HepG2 (cell line): Measurements from ENCODE around the gene HDLBP. TPM values are rescaled to one million over a fixed set of nuclear protein-coding genes. Genes with fewer than 3 reads are reported as not detected.

Source experiments
- ASH2L ChIP-seq: fragments of 300-600, 200-600 bp; sonication (generic); IDR thresholded peaks from 2 replicates; pipeline ENCODE4 v1.7.0; 2017; ENCODE audit warnings: low read depth, mild to moderate bottlenecking, moderate library complexity, mixed read lengths, low read length; ENCODE audit not compliant: insufficient read length
- ATAD3A ChIP-seq: sonication (generic); formaldehyde crosslinking; IDR thresholded peaks from 2 replicates; pipeline ENCODE4 v1.4.0; 2020; ENCODE audit warnings: missing genetic modification reagents
- BCL3 ChIP-seq: sonication (generic); formaldehyde crosslinking; IDR thresholded peaks from 2 replicates; pipeline ENCODE4 v1.5.1; 2020; ENCODE audit warnings: mild to moderate bottlenecking, missing genetic modification reagents, moderate library complexity
- BHLHE40 ChIP-seq: IDR thresholded peaks from 2 replicates; pipeline ENCODE4 v1.6.1; 2011; ENCODE audit warnings: low read length, improper control_type of control experiment
- CBX2 ChIP-seq, 2 experiments: fragments of 200-600 bp in 1 of 2; sonication (generic); formaldehyde crosslinking in 1 of 2; IDR thresholded peaks; 2 replicates each; pipeline versions ENCODE4 v1.7.0 to v1.8.1; 2018 to 2022; ENCODE audit warnings: low read depth in 2 of 2, low read length in 1 of 2, mild to moderate bottlenecking in 1 of 2, missing genetic modification reagents in 1 of 2
- CCAR2 ChIP-seq: fragments of 200-400 bp; formaldehyde crosslinking; optimal IDR thresholded peaks from 2 replicates; pipeline ENCODE3; 2018; ENCODE audit warnings: low read depth, mild to moderate bottlenecking, low read length, moderate library complexity
- ETV5 ChIP-seq: IDR thresholded peaks from 2 replicates; pipeline ENCODE4 v1.6.1; 2018; ENCODE audit warnings: missing biosample characterization, missing genetic modification reagents, inconsistent platforms, borderline replicate concordance
- FOXA3 ChIP-seq: IDR thresholded peaks from 2 replicates; pipeline ENCODE4 v1.6.1; 2016; ENCODE audit warnings: missing genetic modification reagents, missing compliant biosample characterization
- GZF1 ChIP-seq: sonication (generic); formaldehyde crosslinking; IDR thresholded peaks from 2 replicates; pipeline ENCODE4 v1.5.1; 2020; ENCODE audit warnings: mild to moderate bottlenecking, missing genetic modification reagents
- HDAC6 ChIP-seq: fragments of 200-600 bp; sonication (generic); IDR thresholded peaks from 2 replicates; pipeline ENCODE4 v1.7.0; 2017; ENCODE audit warnings: mild to moderate bottlenecking, antibody characterized with exemption, low read length, low read depth
- KAT7 ChIP-seq: IDR thresholded peaks from 2 replicates; pipeline ENCODE4 v1.6.1; 2018; ENCODE audit warnings: borderline replicate concordance, missing compliant biosample characterization
- KDM4B ChIP-seq: sonication (generic); formaldehyde crosslinking; IDR thresholded peaks from 2 replicates; pipeline ENCODE4 v1.4.0; 2020; ENCODE audit warnings: missing genetic modification reagents
- KMT2A ChIP-seq: sonication (generic); formaldehyde crosslinking; IDR thresholded peaks from 2 replicates; pipeline ENCODE4 v1.4.0; 2020; ENCODE audit warnings: missing genetic modification reagents
- KMT2B ChIP-seq: IDR thresholded peaks from 2 replicates; pipeline ENCODE4 v1.6.1; 2016; ENCODE audit warnings: missing genetic modification reagents, missing compliant biosample characterization
- MATR3 ChIP-seq: sonication (generic); formaldehyde crosslinking; IDR thresholded peaks from 2 replicates; pipeline ENCODE4 v1.4.0; 2020; ENCODE audit warnings: missing genetic modification reagents
- NCOR1 ChIP-seq: fragments of 200-600 bp; sonication (generic); IDR thresholded peaks from 2 replicates; pipeline ENCODE4 v1.7.0; 2017; ENCODE audit warnings: antibody characterized with exemption, low read length, borderline replicate concordance
- REL ChIP-seq: sonication (generic); formaldehyde crosslinking; conservative IDR thresholded peaks from 2 replicates; pipeline ENCODE4 v1.8.0; 2022; ENCODE audit warnings: mild to moderate bottlenecking, missing genetic modification reagents, moderate library complexity
- RELA ChIP-seq: sonication (generic); formaldehyde crosslinking; IDR thresholded peaks from 2 replicates; pipeline ENCODE4 v1.4.0; 2020; ENCODE audit warnings: missing genetic modification reagents
- SIN3B ChIP-seq: fragments of 150-350 bp; IDR thresholded peaks from 2 replicates; pipeline ENCODE4 v1.6.1; 2014; ENCODE audit warnings: low read length
- SMAD9 ChIP-seq: sonication (generic); formaldehyde crosslinking; IDR thresholded peaks from 2 replicates; pipeline ENCODE4 v1.5.1; 2020; ENCODE audit warnings: mild to moderate bottlenecking, missing genetic modification reagents
- TMF1 ChIP-seq: sonication (generic); formaldehyde crosslinking; IDR thresholded peaks from 2 replicates; pipeline ENCODE4 v1.8.1; 2022; ENCODE audit warnings: low read depth, missing genetic modification reagents
- ZBTB7A ChIP-seq: sonication (generic); formaldehyde crosslinking; IDR thresholded peaks from 2 replicates; pipeline ENCODE4 v1.8.0; 2022; ENCODE audit warnings: mild to moderate bottlenecking, missing genetic modification reagents
- ZFP1 ChIP-seq: IDR thresholded peaks from 2 replicates; pipeline ENCODE4 v1.6.1; 2016
- ZFY ChIP-seq: sonication (generic); formaldehyde crosslinking; IDR thresholded peaks from 2 replicates; pipeline ENCODE4 v1.4.0; 2020; ENCODE audit warnings: missing genetic modification reagents
- ZIK1 ChIP-seq: sonication (generic); formaldehyde crosslinking; IDR thresholded peaks from 2 replicates; pipeline ENCODE4 v1.5.0; 2020; ENCODE audit warnings: mild to moderate bottlenecking, low read depth, missing genetic modification reagents, borderline replicate concordance
- ZNF337 ChIP-seq: sonication (generic); formaldehyde crosslinking; IDR thresholded peaks from 2 replicates; pipeline ENCODE4 v1.5.1; 2020; ENCODE audit warnings: missing genetic modification reagents, low read depth, mild to moderate bottlenecking, borderline replicate concordance
- ZNF44 ChIP-seq: sonication (generic); formaldehyde crosslinking; IDR thresholded peaks from 2 replicates; pipeline ENCODE4 v1.5.1; 2020; ENCODE audit warnings: mild to moderate bottlenecking, missing genetic modification reagents
- ZNF552 ChIP-seq: sonication (generic); formaldehyde crosslinking; IDR thresholded peaks from 2 replicates; pipeline ENCODE4 v1.9.0; 2022; ENCODE audit warnings: missing genetic modification reagents, mild to moderate bottlenecking, borderline replicate concordance
- ZNF607 ChIP-seq: sonication (generic); formaldehyde crosslinking; IDR thresholded peaks from 2 replicates; pipeline ENCODE4 v1.5.1; 2020; ENCODE audit warnings: missing genetic modification reagents, mild to moderate bottlenecking, borderline replicate concordance
- ZNF629 ChIP-seq: sonication (generic); formaldehyde crosslinking; conservative IDR thresholded peaks from 2 replicates; pipeline ENCODE4 v1.5.0; 2020; ENCODE audit warnings: missing genetic modification reagents
- ZNF672 ChIP-seq: sonication (generic); formaldehyde crosslinking; IDR thresholded peaks from 2 replicates; pipeline ENCODE4 v1.8.1; 2022; ENCODE audit warnings: missing genetic modification reagents
- ZNF780A ChIP-seq: sonication (generic); formaldehyde crosslinking; IDR thresholded peaks from 2 replicates; pipeline ENCODE4 v1.8.0; 2022; ENCODE audit warnings: mild to moderate bottlenecking, missing genetic modification reagents, moderate library complexity
- polyA plus RNA-seq, 8 experiments: library from polyadenylated mRNA; depleted of rRNA in 3 of 8; stranded (reverse) in 7 of 8; unstranded in 1 of 8; fragments of >200 nt; fragmentation: Illumina TruSeq in 4 of 8; extraction: Trizol in 4 of 8; gene quantifications; 2 replicates each; pipeline versions ENCODE4 v1.2.1 to v1.2.3, GENCODE V29; 2011 to 2016; ENCODE audit warnings: low read depth in 4 of 8, missing spikeins in 1 of 8, mixed read lengths in 1 of 8; ENCODE audit not compliant: insufficient read depth in 1 of 8
- total RNA-seq, 5 experiments: library from RNA; depleted of rRNA; stranded (reverse); fragments of >200 nt; fragmentation: Illumina TruSeq; extraction: Trizol; gene quantifications; 2 replicates each; pipeline ENCODE4 v1.2.3, GENCODE V29; 2016; ENCODE audit warnings: low read depth in 1 of 5

Gene HDLBP
- total and polyA plus RNA-seq, 2 of the 13 experiments (the other 11 are each of a cell fraction or from before 2014, with no cell fraction given), result 464 to 707 TPM

DNA sequence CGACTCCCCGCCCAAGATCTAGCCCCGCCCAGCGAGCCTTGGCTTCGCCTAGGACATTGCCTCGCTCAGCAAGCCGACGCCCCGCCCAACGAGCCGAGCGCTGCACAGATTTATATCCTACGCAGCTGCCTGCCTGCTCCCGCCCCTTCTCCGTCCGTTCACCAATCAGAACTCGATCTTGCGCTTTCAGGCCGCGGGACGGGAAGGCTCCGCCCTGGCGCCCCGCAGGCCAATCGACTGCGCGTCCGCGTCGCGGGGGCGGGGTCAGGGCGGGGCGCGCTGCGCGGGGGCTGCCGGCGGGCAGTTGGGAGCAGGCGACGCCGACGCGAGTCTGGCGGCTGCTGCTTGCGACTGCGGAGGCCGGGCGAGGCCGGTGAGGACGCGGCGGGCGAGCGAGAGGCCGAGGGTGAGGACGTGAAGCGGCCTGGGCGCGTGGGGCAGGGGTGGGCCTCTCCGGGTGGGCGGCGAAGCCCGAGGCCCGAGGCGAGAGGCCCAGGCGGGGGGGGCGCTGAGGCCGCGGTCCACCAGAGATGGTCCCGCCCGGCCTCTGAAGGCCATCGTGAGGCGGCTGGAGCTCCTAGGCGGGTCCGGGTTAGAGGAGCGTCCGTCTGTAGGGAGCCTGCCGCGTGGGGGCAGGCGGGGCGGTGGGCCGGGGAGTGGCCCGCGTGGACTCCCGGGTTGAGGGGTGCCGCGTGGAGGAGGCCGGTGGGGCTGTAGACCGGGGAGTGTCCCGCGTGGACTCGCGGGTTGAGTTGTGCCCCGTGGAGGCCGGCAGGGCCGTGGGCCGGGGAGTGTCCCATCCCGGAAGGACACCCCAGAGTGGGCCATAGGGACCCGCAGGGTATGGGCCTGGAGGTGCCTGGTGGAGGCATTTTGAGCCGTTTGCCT lies 40.8 kb upstream of the HDLBP start, which contains the start of gene FARP2 (continued):
- peak; percentile 82; the same call in 1 of the 2 replicates for TF ChIP-seq ZNF552 (CRISPR knock-in tag)
- TF ChIP-seq ZNF337 (CRISPR knock-in tag), result no peak
- TF ChIP-seq CCAR2, result no peak
- peak; percentile 73; the same call in 1 of the 2 replicates for TF ChIP-seq ZNF607 (CRISPR knock-in tag)
- TF ChIP-seq ATAD3A (CRISPR knock-in tag), result peak; percentile 21; the same call in 1 of the 2 replicates
- TF ChIP-seq KMT2A (CRISPR knock-in tag), result peak; percentile 72
- TF ChIP-seq ZNF672 (CRISPR knock-in tag), result no peak
- 0 out of 2 replicates have a peak, but pooled peaks have one; percentile 20 for TF ChIP-seq NCOR1
- no peak; the same call in none of the 2 replicates for TF ChIP-seq BCL3
- TF ChIP-seq ASH2L, result peak; percentile 75
- no peak for TF ChIP-seq BHLHE40
- TF ChIP-seq HDAC6, result no peak
- peak; percentile 43; the same call in 1 of the 2 replicates for TF ChIP-seq KMT2B
- no peak for TF ChIP-seq ZNF629
- TF ChIP-seq RELA (CRISPR knock-in tag), result peak; percentile 63; the same call in 1 of the 2 replicates
- no peak; the same call in none of the 2 replicates for TF ChIP-seq TMF1 (CRISPR knock-in tag)
- 0 out of 2 replicates have a peak, but pooled peaks have one; percentile 22 for TF ChIP-seq ETV5 (CRISPR knock-in tag)
- no peak for TF ChIP-seq MATR3 (CRISPR knock-in tag)
- TF ChIP-seq GZF1 (CRISPR knock-in tag), result no peak
- TF ChIP-seq ZNF780A (CRISPR knock-in tag), result no peak
- no peak for TF ChIP-seq CBX2 (IDR thresholded peaks at IDR 0.05; ENCODE audit: low read depth, low read length)
- TF ChIP-seq CBX2 (CRISPR knock-in tag; IDR thresholded peaks at IDR 0.05; ENCODE audit: low read depth), result no peak
- peak; percentile 97 for TF ChIP-seq ZFY (CRISPR knock-in tag)
- peak; percentile 5; the same call in 1 of the 2 replicates for TF ChIP-seq FOXA3 (CRISPR knock-in tag)
- peak; percentile 58; the same call in 1 of the 2 replicates for TF ChIP-seq ZBTB7A
- no peak for TF ChIP-seq ZFP1 (CRISPR knock-in tag)
- TF ChIP-seq REL (CRISPR knock-in tag), result no peak
- peak; percentile 71; the same call in 1 of the 2 replicates for TF ChIP-seq ZIK1
- no peak for TF ChIP-seq SIN3B
- TF ChIP-seq KAT7 (CRISPR knock-in tag), result peak; percentile 92; the same call in 1 of the 2 replicates
- TF ChIP-seq KDM4B (CRISPR knock-in tag), result peak; percentile 28; the same call in 1 of the 2 replicates
- no peak for TF ChIP-seq ZNF44
- no peak for TF ChIP-seq SMAD9
